Chondrocyte (in vitro differentiated cells): ENCODE results near the gene SYCP1. TPM values are rescaled to one million over a fixed set of nuclear protein-coding genes. Genes with fewer than 3 reads are reported as not detected.

Source experiments
- DNase-seq: peaks from one replicate; pipeline ENCODE4 v3.0.0; 2021; ENCODE audit warnings: mixed read lengths, low spot score
- H3K27ac Mint-ChIP-seq: one replicate; pipeline ENCODE4 v1.8.0; 2021; ENCODE audit warnings: mild to moderate bottlenecking, moderate library complexity, mixed read lengths; ENCODE audit not compliant: unreplicated experiment
- H3K27me3 Mint-ChIP-seq: 2 replicates; pipeline ENCODE4 v1.8.0; 2021; ENCODE audit warnings: low read depth, mixed read lengths
- H3K36me3 Mint-ChIP-seq: 2 replicates; pipeline ENCODE4 v1.8.0; 2021; ENCODE audit warnings: low read depth, mixed read lengths
- H3K4me1 Mint-ChIP-seq: 2 replicates; pipeline ENCODE4 v1.8.0; 2021; ENCODE audit warnings: low read depth, mild to moderate bottlenecking, mixed read lengths
- H3K4me3 Mint-ChIP-seq: one replicate; pipeline ENCODE4 v1.8.0; 2021; ENCODE audit warnings: mild to moderate bottlenecking, moderate library complexity, mixed read lengths; ENCODE audit not compliant: unreplicated experiment
- H3K9me3 Mint-ChIP-seq: 2 replicates; pipeline ENCODE4 v1.8.0; 2021; ENCODE audit warnings: low read depth, mixed read lengths
- CTCF ChIP-seq: fragments of 200-600 bp; sonication (generic); IDR thresholded peaks from 2 replicates; pipeline ENCODE4 v1.5.0; 2021; ENCODE audit warnings: antibody characterized with exemption, mild to moderate bottlenecking, moderate library complexity
- total RNA-seq: library from RNA; stranded (reverse); gene quantifications from 3 replicates; pipeline ENCODE4 v1.2.1, GENCODE V29; 2021

SYCP1 gene
- total RNA-seq, 1 donor from 2014 or later, result not detected

- no peak for TF ChIP-seq CTCF
- H3K36me3 Mint-ChIP-seq, result no peaks in the 10 kb centered on the region
- no peak overlapping the region for H3K4me3 Mint-ChIP-seq
- H3K9me3 Mint-ChIP-seq, result peaks cover 7% of the 10 kb centered on the region
- H3K27me3 Mint-ChIP-seq, result peaks cover 44% of the 10 kb centered on the region
- DNase-seq, result no peak
- H3K27ac Mint-ChIP-seq, result no peak overlapping the region
- peaks cover 3% of the 10 kb centered on the region for H3K4me1 Mint-ChIP-seq
Observed at GRCh38 chr1:114976891-114977290, 122.2 kb downstream of the SYCP1 start.

GRCh38 chr1:114979278-114979891, 124.7 kb downstream of the SYCP1 start:
- TF ChIP-seq CTCF, result peak; percentile 98
- H3K27me3 Mint-ChIP-seq, result peaks cover 30% of the 10 kb centered on the region
- H3K4me3 Mint-ChIP-seq, result no peak overlapping the region
- H3K27ac Mint-ChIP-seq, result no peak overlapping the region
- peaks cover 7% of the 10 kb centered on the region for H3K36me3 Mint-ChIP-seq
- H3K4me1 Mint-ChIP-seq, result peaks cover 3% of the 10 kb centered on the region
- peaks cover 16% of the 10 kb centered on the region for H3K9me3 Mint-ChIP-seq
- DNase-seq, result no peak

- Mint-ChIP-seq H3K9me3 (peaks cover 18% of the 10 kb centered on the region), H3K4me3 (no peak overlapping the region), H3K36me3 (peaks cover 7% of the 10 kb centered on the region), H3K27ac (no peak overlapping the region), H3K27me3 (peaks cover 12% of the 10 kb centered on the region), H3K4me1 (peaks cover 3% of the 10 kb centered on the region)
- no peak for DNase-seq
- no peak for TF ChIP-seq CTCF
Observed at GRCh38 chr1:114982251-114982650, 127.6 kb downstream of the SYCP1 start.

GRCh38 chr1:114986286-114986685, 131.6 kb downstream of the SYCP1 start:
- no peak for TF ChIP-seq CTCF
- H3K27me3 Mint-ChIP-seq, result peaks cover 16% of the 10 kb centered on the region
- no peak overlapping the region for H3K4me3 Mint-ChIP-seq
- DNase-seq, result no peak
- H3K4me1 Mint-ChIP-seq, result no peaks in the 10 kb centered on the region
- H3K27ac Mint-ChIP-seq, result no peak overlapping the region
- peaks cover 15% of the 10 kb centered on the region for H3K36me3 Mint-ChIP-seq
- H3K9me3 Mint-ChIP-seq, result peaks cover 53% of the 10 kb centered on the region

- no peak for DNase-seq
- peaks cover 28% of the 10 kb centered on the region for H3K27me3 Mint-ChIP-seq
- peaks cover 39% of the 10 kb centered on the region for H3K9me3 Mint-ChIP-seq
- H3K27ac Mint-ChIP-seq, result no peak overlapping the region
- H3K36me3 Mint-ChIP-seq, result peaks cover 8% of the 10 kb centered on the region
- no peak for TF ChIP-seq CTCF
- no peaks in the 10 kb centered on the region for H3K4me1 Mint-ChIP-seq
- no peak overlapping the region for H3K4me3 Mint-ChIP-seq
Observed at GRCh38 chr1:114988095-114988494, 133.4 kb downstream of the SYCP1 start.
